NT2/D1 (cell line): ENCODE results near the gene POLR2L.

Experiments
- SUZ12 ChIP-seq: IDR thresholded peaks from 2 replicates; pipeline ENCODE4 v1.6.1; 2011; ENCODE audit not compliant: insufficient read length, insufficient read depth; ENCODE audit errors: extremely low read depth
- YY1 ChIP-seq: IDR thresholded peaks from 2 replicates; pipeline ENCODE4 v1.6.1; 2011; ENCODE audit not compliant: insufficient read length, insufficient read depth
- ZNF274 ChIP-seq: IDR thresholded peaks from 2 replicates; pipeline ENCODE4 v1.6.1; 2011; ENCODE audit warnings: mild to moderate bottlenecking, low read depth, low read length

- TF ChIP-seq ZNF274 (no peak), SUZ12 (no peak), YY1 (no peak)
Measured at GRCh38 chr11:862081-862661, 19.8 kb upstream of the POLR2L start.
